Measurements from ENCODE around the gene AUNIP. TPM values are rescaled to one million over a fixed set of nuclear protein-coding genes. Genes with fewer than 3 reads are reported as not detected.
A peak's percentile ranks its signal among the peaks of the same experiment; 100 is the strongest.

Gene AUNIP
- total RNA-seq, 1 experiment from 2014 or later, result 16.8 TPM

DNA sequence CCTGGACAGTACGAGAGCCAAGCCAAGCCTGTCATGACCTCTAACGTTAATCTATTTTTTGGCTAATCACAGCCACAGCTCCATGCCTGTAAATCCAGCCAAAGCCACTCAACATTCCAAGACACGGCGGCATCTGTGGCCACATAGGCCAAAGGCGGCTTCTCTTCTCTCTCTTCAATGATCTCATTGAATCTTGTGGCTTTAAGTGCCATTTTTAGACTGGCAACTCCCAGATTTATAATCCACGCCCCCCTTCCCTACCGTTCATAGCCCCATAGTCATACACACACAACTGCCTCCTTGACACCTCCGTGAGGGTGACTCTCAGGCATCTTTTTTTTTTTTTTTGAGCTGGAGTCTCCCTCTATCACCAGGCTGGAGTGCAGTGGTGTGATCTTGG is 64.9 kb downstream of the AUNIP start:
- Histone ChIP-seq H3K4me3 (ENCODE audit: low read depth, low read length) (no peak overlapping the region), H3K9me3 (no peaks in the 10 kb centered on the region), H3K27me3 (replicated peaks; ENCODE audit: control insufficient read depth, insufficient read depth, low read length) (no peaks in the 10 kb centered on the region), H3K36me3 (ENCODE audit: control insufficient read depth, insufficient read depth, low read length) (no peaks in the 10 kb centered on the region), H3K4me1 (peaks cover 29% of the 10 kb centered on the region)
- TF ChIP-seq, protein P1, sequence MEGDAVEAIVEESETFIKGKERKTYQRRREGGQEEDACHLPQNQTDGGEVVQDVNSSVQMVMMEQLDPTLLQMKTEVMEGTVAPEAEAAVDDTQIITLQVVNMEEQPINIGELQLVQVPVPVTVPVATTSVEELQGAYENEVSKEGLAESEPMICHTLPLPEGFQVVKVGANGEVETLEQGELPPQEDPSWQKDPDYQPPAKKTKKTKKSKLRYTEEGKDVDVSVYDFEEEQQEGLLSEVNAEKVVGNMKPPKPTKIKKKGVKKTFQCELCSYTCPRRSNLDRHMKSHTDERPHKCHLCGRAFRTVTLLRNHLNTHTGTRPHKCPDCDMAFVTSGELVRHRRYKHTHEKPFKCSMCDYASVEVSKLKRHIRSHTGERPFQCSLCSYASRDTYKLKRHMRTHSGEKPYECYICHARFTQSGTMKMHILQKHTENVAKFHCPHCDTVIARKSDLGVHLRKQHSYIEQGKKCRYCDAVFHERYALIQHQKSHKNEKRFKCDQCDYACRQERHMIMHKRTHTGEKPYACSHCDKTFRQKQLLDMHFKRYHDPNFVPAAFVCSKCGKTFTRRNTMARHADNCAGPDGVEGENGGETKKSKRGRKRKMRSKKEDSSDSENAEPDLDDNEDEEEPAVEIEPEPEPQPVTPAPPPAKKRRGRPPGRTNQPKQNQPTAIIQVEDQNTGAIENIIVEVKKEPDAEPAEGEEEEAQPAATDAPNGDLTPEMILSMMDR (IDR thresholded peaks at IDR 0.05; ENCODE audit: insufficient read depth in 1 of 2, low read depth in 1 of 2, low read length in 1 of 2, severe bottlenecking in 1 of 2, unreplicated experiment in 1 of 2), result no peak
- ChIA-PET CTCF (interaction anchor here (0.6 to 1.8 kb wide), 2 partner anchors 184 to 185 kb away, joined by 3 to 5 read pairs; no protein-coding TSS in a partner anchor), POLR2A (no interaction called here)
- Mint-ChIP-seq H3K36me3 (ENCODE audit: insufficient read depth, unreplicated experiment) (peaks cover 12% of the 10 kb centered on the region), H3K4me1 (ENCODE audit: low read depth, unreplicated experiment) (peaks cover 27% of the 10 kb centered on the region), H3K4me3 (ENCODE audit: unreplicated experiment) (no peak overlapping the region), H3K27ac (ENCODE audit: unreplicated experiment) (peak overlapping the region; percentile 27), H3K9me3 (ENCODE audit: unreplicated experiment) (no peaks in the 10 kb centered on the region), H3K27me3 (ENCODE audit: insufficient read depth, unreplicated experiment) (no peaks in the 10 kb centered on the region)
- DNase-seq, result no peak
- no TSS peak for BruUV-seq (replicated peaks)
- intact Hi-C loops (cut with micrococcal nuclease; ENCODE audit: unreplicated experiment), result no loop called here

- Histone ChIP-seq H3K9me3 (no peaks in the 10 kb centered on the region), H3K4me3 (ENCODE audit: low read depth, low read length) (no peak overlapping the region), H3K27me3 (replicated peaks; ENCODE audit: control insufficient read depth, insufficient read depth, low read length) (no peaks in the 10 kb centered on the region), H3K4me1 (peaks cover 27% of the 10 kb centered on the region), H3K36me3 (ENCODE audit: control insufficient read depth, insufficient read depth, low read length) (no peaks in the 10 kb centered on the region)
- TF ChIP-seq, protein P1 (IDR thresholded peaks at IDR 0.05; ENCODE audit: insufficient read depth in 1 of 2, low read depth in 1 of 2, low read length in 1 of 2, severe bottlenecking in 1 of 2, unreplicated experiment in 1 of 2), result no peak
- Mint-ChIP-seq H3K9me3 (ENCODE audit: unreplicated experiment) (no peaks in the 10 kb centered on the region), H3K27ac (ENCODE audit: unreplicated experiment) (no peak overlapping the region), H3K4me3 (ENCODE audit: unreplicated experiment) (no peak overlapping the region), H3K27me3 (ENCODE audit: insufficient read depth, unreplicated experiment) (no peaks in the 10 kb centered on the region), H3K36me3 (ENCODE audit: insufficient read depth, unreplicated experiment) (peaks cover 12% of the 10 kb centered on the region), H3K4me1 (ENCODE audit: low read depth, unreplicated experiment) (peaks cover 27% of the 10 kb centered on the region)
- no TSS peak for BruUV-seq (replicated peaks)
- no peak for DNase-seq
- POLR2A ChIA-PET, result no interaction called here
- CTCF ChIA-PET, result interaction anchor here (1.8 kb wide), 1 partner anchor 185 kb away, joined by 5 read pairs; no protein-coding TSS in a partner anchor
- intact Hi-C loops (cut with micrococcal nuclease; ENCODE audit: unreplicated experiment), result no loop called here
These were observed 65.6 kb downstream of the AUNIP start for GRCh38 chr1:25793585-25794170.

- H3K36me3 Mint-ChIP-seq (ENCODE audit: insufficient read depth, unreplicated experiment), result peaks cover 11% of the 10 kb centered on the region
- CTCF ChIA-PET, result interaction anchor here (0.5 kb wide), 1 partner anchor 22 kb away, joined by 3 read pairs; no protein-coding TSS in a partner anchor
- intact Hi-C loops (cut with micrococcal nuclease; ENCODE audit: unreplicated experiment), result no loop called here
- TF ChIP-seq, protein P1 (IDR thresholded peaks at IDR 0.05; ENCODE audit: insufficient read depth in 1 of 2, low read depth in 1 of 2, low read length in 1 of 2, severe bottlenecking in 1 of 2, unreplicated experiment in 1 of 2), result no peak
- peaks cover 26% of the 10 kb centered on the region for H3K4me1 Mint-ChIP-seq (ENCODE audit: low read depth, unreplicated experiment)
- H3K27me3 Mint-ChIP-seq (ENCODE audit: insufficient read depth, unreplicated experiment), result no peaks in the 10 kb centered on the region
- Histone ChIP-seq H3K27me3 (replicated peaks; ENCODE audit: control insufficient read depth, insufficient read depth, low read length) (no peaks in the 10 kb centered on the region), H3K36me3 (ENCODE audit: control insufficient read depth, insufficient read depth, low read length) (no peaks in the 10 kb centered on the region), H3K4me3 (ENCODE audit: low read depth, low read length) (no peak overlapping the region), H3K9me3 (no peaks in the 10 kb centered on the region), H3K4me1 (peaks cover 27% of the 10 kb centered on the region)
- no peak overlapping the region for H3K4me3 Mint-ChIP-seq (ENCODE audit: unreplicated experiment)
- H3K27ac Mint-ChIP-seq (ENCODE audit: unreplicated experiment), result no peak overlapping the region
- DNase-seq, result no peak
- POLR2A ChIA-PET, result interaction anchor here (0.6 kb wide), 1 partner anchor 20 kb away, joined by 4 read pairs; no protein-coding TSS in a partner anchor
- no TSS peak for BruUV-seq (replicated peaks)
- no peaks in the 10 kb centered on the region for H3K9me3 Mint-ChIP-seq (ENCODE audit: unreplicated experiment)
These were observed 67.1 kb downstream of the AUNIP start for GRCh38 chr1:25792115-25792514.
